ENCODE results near the gene CD3G.

DNA sequence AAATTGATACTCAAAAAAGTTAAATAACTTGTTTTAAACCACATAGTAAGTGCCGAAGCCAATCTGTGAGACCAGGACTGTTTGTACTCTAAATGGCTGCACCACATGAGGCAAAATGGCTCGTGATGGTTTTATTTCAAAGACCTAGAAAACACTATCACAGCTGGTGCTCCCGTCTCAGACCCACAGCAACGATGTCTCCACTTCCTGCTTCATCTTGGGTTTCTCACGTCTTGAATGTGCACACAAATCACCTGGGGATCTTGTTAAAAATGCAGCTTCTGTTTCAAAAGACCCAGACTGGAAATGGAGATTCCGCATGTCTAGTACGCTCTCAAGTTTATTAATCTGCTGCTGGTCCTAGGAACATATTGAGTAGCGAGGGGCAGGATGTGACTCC, 38.4 kb upstream of the CD3G start:
- TF ChIP-seq, protein P1, sequence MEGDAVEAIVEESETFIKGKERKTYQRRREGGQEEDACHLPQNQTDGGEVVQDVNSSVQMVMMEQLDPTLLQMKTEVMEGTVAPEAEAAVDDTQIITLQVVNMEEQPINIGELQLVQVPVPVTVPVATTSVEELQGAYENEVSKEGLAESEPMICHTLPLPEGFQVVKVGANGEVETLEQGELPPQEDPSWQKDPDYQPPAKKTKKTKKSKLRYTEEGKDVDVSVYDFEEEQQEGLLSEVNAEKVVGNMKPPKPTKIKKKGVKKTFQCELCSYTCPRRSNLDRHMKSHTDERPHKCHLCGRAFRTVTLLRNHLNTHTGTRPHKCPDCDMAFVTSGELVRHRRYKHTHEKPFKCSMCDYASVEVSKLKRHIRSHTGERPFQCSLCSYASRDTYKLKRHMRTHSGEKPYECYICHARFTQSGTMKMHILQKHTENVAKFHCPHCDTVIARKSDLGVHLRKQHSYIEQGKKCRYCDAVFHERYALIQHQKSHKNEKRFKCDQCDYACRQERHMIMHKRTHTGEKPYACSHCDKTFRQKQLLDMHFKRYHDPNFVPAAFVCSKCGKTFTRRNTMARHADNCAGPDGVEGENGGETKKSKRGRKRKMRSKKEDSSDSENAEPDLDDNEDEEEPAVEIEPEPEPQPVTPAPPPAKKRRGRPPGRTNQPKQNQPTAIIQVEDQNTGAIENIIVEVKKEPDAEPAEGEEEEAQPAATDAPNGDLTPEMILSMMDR (conservative IDR thresholded peaks at IDR 0.05): no peak
- no peak for TF ChIP-seq ZFX (IDR thresholded peaks at IDR 0.05)
